Measurements from ENCODE around the gene ZRANB1.

The ZRANB1 gene

DNA sequence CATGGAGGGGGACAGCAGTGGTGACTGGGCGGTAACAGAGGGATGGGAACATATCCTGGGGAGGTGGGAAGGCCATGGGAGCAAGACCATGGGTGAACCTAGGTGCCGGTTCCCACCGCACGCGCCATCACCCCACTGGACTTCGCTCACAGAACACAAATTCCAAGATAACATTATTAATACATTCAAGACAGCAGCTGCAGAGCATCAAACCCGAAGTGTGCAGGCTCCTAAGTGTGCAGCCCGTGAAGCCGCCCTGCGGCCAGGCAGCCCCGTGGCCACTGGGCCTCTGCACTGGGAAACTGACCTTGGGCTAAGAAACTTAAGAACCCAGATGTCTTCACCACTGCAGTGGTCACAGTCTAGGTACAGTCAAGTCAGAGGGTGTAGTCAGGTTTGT, 42.8 kb upstream of the ZRANB1 start:
- ATAC-seq = no peak
- TF ChIP-seq PPARA (CRISPR knock-in tag; IDR thresholded peaks at IDR 0.05; ENCODE audit: borderline replicate concordance) = no peak
- no peak for TF ChIP-seq OSR1 (CRISPR knock-in tag; IDR thresholded peaks at IDR 0.05)
- TF ChIP-seq, protein P1, sequence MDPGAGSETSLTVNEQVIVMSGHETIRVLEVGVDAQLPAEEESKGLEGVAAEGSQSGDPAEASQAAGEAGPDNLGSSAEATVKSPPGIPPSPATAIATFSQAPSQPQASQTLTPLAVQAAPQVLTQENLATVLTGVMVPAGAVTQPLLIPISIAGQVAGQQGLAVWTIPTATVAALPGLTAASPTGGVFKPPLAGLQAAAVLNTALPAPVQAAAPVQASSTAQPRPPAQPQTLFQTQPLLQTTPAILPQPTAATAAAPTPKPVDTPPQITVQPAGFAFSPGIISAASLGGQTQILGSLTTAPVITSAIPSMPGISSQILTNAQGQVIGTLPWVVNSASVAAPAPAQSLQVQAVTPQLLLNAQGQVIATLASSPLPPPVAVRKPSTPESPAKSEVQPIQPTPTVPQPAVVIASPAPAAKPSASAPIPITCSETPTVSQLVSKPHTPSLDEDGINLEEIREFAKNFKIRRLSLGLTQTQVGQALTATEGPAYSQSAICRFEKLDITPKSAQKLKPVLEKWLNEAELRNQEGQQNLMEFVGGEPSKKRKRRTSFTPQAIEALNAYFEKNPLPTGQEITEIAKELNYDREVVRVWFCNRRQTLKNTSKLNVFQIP (CRISPR knock-in tag; IDR thresholded peaks at IDR 0.05; ENCODE audit: borderline replicate concordance, low read depth) = no peak
- TF ChIP-seq ESRRG (CRISPR knock-in tag; IDR thresholded peaks at IDR 0.05) = no peak
- TF ChIP-seq TOX (CRISPR knock-in tag; IDR thresholded peaks at IDR 0.05; ENCODE audit: borderline replicate concordance) = no peak
- no peak for TF ChIP-seq ZFP30 (CRISPR knock-in tag; IDR thresholded peaks at IDR 0.05)
- TF ChIP-seq ARNTL (CRISPR knock-in tag; IDR thresholded peaks at IDR 0.05; ENCODE audit: borderline replicate concordance, low read depth) = no peak
- no peak for TF ChIP-seq ZNF70 (CRISPR knock-in tag; IDR thresholded peaks at IDR 0.05)
- no peak for TF ChIP-seq TSHZ2 (CRISPR knock-in tag; IDR thresholded peaks at IDR 0.05)
- TF ChIP-seq ZNF8 (CRISPR knock-in tag; IDR thresholded peaks at IDR 0.05) = no peak
- TF ChIP-seq CREB5 (CRISPR knock-in tag; IDR thresholded peaks at IDR 0.05; ENCODE audit: low read depth) = no peak
- no peak for TF ChIP-seq GLIS3 (CRISPR knock-in tag; IDR thresholded peaks at IDR 0.05)
- TF ChIP-seq, protein P2, sequence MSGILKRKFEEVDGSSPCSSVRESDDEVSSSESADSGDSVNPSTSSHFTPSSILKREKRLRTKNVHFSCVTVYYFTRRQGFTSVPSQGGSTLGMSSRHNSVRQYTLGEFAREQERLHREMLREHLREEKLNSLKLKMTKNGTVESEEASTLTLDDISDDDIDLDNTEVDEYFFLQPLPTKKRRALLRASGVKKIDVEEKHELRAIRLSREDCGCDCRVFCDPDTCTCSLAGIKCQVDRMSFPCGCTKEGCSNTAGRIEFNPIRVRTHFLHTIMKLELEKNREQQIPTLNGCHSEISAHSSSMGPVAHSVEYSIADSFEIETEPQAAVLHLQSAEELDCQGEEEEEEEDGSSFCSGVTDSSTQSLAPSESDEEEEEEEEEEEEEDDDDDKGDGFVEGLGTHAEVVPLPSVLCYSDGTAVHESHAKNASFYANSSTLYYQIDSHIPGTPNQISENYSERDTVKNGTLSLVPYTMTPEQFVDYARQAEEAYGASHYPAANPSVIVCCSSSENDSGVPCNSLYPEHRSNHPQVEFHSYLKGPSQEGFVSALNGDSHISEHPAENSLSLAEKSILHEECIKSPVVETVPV (CRISPR knock-in tag; IDR thresholded peaks at IDR 0.05) = no peak
- TF ChIP-seq RARB (CRISPR knock-in tag; IDR thresholded peaks at IDR 0.05) = no peak
- TF ChIP-seq CSDC2 (CRISPR knock-in tag; IDR thresholded peaks at IDR 0.05) = no peak

DNA sequence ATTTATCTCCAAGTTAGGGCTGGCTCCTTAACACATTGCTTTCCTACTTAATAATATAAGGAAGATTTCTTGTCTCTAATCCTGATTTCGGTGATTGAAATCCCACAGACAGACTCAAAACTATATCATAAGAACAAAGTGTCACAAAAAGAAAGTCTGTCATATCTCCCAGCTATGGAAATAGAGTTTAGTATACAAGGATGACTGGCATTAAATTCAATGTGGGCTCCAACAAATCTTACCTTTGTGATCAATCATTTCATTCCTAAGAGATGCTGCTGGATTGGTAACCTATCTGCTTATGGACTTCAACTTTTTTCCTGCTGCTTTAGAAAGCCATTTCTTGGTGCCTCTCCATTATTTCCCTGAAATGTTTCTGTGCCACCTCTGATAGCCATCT, 39.5 kb upstream of the ZRANB1 start:
- no peak for ATAC-seq
- TF ChIP-seq ZNF70 (CRISPR knock-in tag; IDR thresholded peaks at IDR 0.05) = no peak
- TF ChIP-seq TOX (CRISPR knock-in tag; IDR thresholded peaks at IDR 0.05; ENCODE audit: borderline replicate concordance) = no peak
- TF ChIP-seq PPARA (CRISPR knock-in tag; IDR thresholded peaks at IDR 0.05; ENCODE audit: borderline replicate concordance) = no peak
- TF ChIP-seq ZNF8 (CRISPR knock-in tag; IDR thresholded peaks at IDR 0.05) = no peak

GRCh38 chr10:124903111-124903510, 38.8 kb upstream of the ZRANB1 start:
- no peak for ATAC-seq
- no peak for TF ChIP-seq ZNF8 (CRISPR knock-in tag; IDR thresholded peaks at IDR 0.05)
- TF ChIP-seq, protein P2 (CRISPR knock-in tag; IDR thresholded peaks at IDR 0.05) = no peak

DNA sequence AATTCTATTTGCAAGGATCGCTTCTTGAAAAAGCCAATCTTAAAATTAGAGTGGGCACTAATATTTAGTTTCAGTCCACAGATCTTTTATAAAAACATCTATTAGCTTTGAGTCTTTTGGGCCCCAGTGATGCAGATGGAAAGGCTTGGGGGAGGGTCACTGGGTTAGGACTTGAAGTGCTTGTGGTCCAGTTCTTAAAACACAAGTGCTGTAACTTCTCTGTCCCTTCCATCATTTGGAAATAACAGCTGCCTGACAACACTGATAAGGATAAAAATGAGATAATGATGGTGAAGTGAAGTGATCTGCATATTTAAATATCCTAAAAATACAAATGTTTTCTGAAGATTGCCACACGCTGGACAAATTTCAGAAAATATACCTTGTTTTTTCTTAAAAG, 37.1 kb upstream of the ZRANB1 start:
- no peak for ATAC-seq
- TF ChIP-seq, protein P1 (CRISPR knock-in tag; IDR thresholded peaks at IDR 0.05; ENCODE audit: borderline replicate concordance, low read depth) = no peak
- TF ChIP-seq, protein P2 (CRISPR knock-in tag; IDR thresholded peaks at IDR 0.05) = no peak
- TF ChIP-seq ZNF70 (CRISPR knock-in tag; IDR thresholded peaks at IDR 0.05) = no peak
- TF ChIP-seq ZFP30 (CRISPR knock-in tag; IDR thresholded peaks at IDR 0.05) = no peak
- no peak for TF ChIP-seq ZFP3 (CRISPR knock-in tag; IDR thresholded peaks at IDR 0.05)
- no peak for TF ChIP-seq CSDC2 (CRISPR knock-in tag; IDR thresholded peaks at IDR 0.05)
- no peak for TF ChIP-seq ZC3H10 (CRISPR knock-in tag; IDR thresholded peaks at IDR 0.05)
- TF ChIP-seq TCF4 (CRISPR knock-in tag; IDR thresholded peaks at IDR 0.05; ENCODE audit: borderline replicate concordance) = no peak
- TF ChIP-seq ARNTL (CRISPR knock-in tag; IDR thresholded peaks at IDR 0.05; ENCODE audit: borderline replicate concordance, low read depth) = no peak
- no peak for TF ChIP-seq ESRRG (CRISPR knock-in tag; IDR thresholded peaks at IDR 0.05)

Data from SK-N-SH treated with all-trans-retinoic acid at 6 μM for 48 hours (cell line).